Measurements from ENCODE around the gene FRS3. TPM values are rescaled to one million over a fixed set of nuclear protein-coding genes. Genes with fewer than 3 reads are reported as not detected.

The FRS3 gene
- total and polyA plus RNA-seq, 2 experiments from 2014 or later: 1.4 to 8.4 TPM

DNA sequence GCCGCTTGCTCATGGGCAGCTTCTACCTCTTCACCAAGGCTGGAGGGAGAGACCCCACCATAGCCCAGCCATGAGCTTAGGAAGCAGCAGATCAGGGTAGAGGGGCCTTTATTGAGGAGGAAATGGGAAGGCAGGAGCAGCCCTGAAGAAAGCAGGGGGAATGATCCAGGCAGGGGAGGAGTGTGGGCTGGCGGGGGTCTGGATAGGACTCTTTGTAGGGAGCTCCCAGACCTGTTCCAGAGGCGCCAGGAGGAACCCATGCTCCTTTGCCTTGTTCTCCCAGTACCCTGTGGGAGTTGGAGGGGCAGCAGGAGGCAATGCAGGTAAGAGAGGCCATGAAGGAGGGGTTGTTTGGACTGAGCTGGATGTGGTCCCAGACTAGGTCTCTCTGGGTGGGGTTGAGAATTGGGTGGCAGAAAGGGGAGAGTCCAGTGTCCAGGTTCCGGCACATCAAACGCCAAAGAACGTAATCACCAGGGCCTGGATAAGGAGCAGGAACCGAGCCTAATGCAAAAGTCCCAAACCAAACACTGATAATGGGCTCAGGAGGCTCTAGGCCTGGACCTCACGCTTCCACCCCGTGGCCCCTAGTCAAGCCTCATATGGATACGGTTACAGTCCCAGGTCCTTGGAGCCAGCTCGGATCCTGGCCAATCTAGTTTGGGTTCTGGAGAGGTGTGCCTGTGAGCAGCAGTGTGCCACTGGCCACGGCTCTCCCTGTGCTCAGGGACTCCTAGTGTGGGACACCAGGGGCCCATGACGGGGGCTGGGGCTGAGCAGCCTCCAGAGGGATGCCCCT, 20.4 kb downstream of the FRS3 start:
- Histone ChIP-seq H2AFZ (no peak overlapping the region), H3K9me2 (replicated peaks; ENCODE audit: insufficient read depth) (no peaks in the 10 kb centered on the region), H3K27ac (no peak overlapping the region), H3K4me3 (no peak overlapping the region), H3K27me3 (no peaks in the 10 kb centered on the region), H3K4me2 (no peak overlapping the region), H3K79me2 (no peaks in the 10 kb centered on the region), H3K36me3 (replicated peaks; ENCODE audit: insufficient read depth, low read depth) (no peaks in the 10 kb centered on the region), H3K9me3 (ENCODE audit: low read depth) (no peaks in the 10 kb centered on the region), H4K20me1 (ENCODE audit: insufficient read depth, poor library complexity, severe bottlenecking) (no peaks in the 10 kb centered on the region), H3K4me1 (ENCODE audit: insufficient read depth) (no peaks in the 10 kb centered on the region)
- 87% methylated on average over 13 of the region's 13 CpGs for WGBS (ENCODE audit: low lambda C conversion rate, missing lambda C conversion rate)
- TF ChIP-seq, protein P1, sequence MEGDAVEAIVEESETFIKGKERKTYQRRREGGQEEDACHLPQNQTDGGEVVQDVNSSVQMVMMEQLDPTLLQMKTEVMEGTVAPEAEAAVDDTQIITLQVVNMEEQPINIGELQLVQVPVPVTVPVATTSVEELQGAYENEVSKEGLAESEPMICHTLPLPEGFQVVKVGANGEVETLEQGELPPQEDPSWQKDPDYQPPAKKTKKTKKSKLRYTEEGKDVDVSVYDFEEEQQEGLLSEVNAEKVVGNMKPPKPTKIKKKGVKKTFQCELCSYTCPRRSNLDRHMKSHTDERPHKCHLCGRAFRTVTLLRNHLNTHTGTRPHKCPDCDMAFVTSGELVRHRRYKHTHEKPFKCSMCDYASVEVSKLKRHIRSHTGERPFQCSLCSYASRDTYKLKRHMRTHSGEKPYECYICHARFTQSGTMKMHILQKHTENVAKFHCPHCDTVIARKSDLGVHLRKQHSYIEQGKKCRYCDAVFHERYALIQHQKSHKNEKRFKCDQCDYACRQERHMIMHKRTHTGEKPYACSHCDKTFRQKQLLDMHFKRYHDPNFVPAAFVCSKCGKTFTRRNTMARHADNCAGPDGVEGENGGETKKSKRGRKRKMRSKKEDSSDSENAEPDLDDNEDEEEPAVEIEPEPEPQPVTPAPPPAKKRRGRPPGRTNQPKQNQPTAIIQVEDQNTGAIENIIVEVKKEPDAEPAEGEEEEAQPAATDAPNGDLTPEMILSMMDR (IDR thresholded peaks at IDR 0.05; ENCODE audit: poor library complexity): no peak
- no peak for DNase-seq (ENCODE audit: low spot score)

DNA sequence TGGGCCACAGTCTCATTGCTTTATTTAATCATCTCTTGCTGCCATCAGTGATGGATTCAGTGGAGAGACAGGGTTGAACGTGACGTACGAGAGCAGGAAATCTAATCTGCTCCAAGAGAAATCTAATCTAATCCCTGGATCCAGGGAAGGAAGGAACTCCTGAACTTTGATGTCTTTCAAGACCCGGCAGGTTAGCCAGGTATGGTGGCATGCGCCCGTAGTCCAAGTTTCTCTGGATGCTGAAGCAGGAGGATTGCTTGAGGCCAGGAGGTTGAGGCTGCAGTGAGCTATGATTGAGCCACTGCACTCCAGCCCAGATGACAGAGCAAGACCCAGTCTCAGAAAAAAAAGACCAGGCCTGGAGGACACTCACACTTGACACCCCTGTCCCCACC, 21.1 kb downstream of the FRS3 start:
- Histone ChIP-seq H3K4me3 (no peak overlapping the region), H4K20me1 (ENCODE audit: insufficient read depth, poor library complexity, severe bottlenecking) (no peaks in the 10 kb centered on the region), H3K27ac (no peak overlapping the region), H3K27me3 (no peaks in the 10 kb centered on the region), H3K4me1 (ENCODE audit: insufficient read depth) (no peaks in the 10 kb centered on the region), H3K79me2 (no peaks in the 10 kb centered on the region), H3K9me2 (replicated peaks; ENCODE audit: insufficient read depth) (no peaks in the 10 kb centered on the region), H3K4me2 (no peak overlapping the region), H2AFZ (no peak overlapping the region), H3K36me3 (replicated peaks; ENCODE audit: insufficient read depth, low read depth) (no peaks in the 10 kb centered on the region), H3K9me3 (ENCODE audit: low read depth) (no peaks in the 10 kb centered on the region)
- DNase-seq (ENCODE audit: low spot score): no peak
- 86% methylated on average over 6 of the region's 6 CpGs for WGBS (ENCODE audit: low lambda C conversion rate, missing lambda C conversion rate)
- TF ChIP-seq EZH2phosphoT487 (IDR thresholded peaks at IDR 0.05; ENCODE audit: low read depth, severe bottlenecking, unreplicated experiment) (no peak), EZH2 (IDR thresholded peaks at IDR 0.05; ENCODE audit: borderline replicate concordance) (no peak)
- TF ChIP-seq, protein P1 (IDR thresholded peaks at IDR 0.05; ENCODE audit: poor library complexity): no peak

DNA sequence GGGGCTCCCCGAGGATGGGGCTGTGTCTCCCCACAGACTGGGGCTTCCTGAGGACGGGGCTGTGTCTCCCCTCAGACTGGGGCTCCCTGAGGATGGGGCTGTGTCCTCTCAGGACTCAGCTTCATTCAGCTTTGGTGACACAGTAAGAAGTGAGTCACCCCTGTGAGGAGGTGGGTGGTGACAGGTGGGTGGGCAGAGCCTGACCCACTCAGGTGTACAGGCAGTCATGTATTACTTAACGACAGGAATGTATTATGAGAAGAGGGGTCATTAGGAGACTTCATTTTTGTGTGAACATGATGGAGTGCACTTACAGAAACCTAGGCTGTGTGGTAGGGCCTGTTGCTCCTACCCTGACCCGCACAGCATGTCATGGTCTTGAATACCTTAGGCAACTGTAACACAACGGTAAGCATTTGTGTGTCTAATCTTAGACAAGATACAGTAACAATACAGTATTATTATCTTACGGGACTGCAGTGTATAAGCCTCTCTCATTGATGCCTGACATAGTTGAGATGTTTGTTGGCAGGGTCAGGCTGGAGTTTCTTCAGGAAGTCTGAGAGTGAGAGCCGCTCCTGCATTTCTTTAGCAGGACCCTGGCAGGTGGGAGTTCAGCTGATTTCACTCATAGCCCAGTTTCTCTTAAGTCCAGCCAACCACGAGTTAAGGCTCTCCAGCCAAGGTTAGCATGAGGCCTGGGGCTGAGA, 21.6 kb downstream of the FRS3 start:
- WGBS (ENCODE audit: low lambda C conversion rate, missing lambda C conversion rate): 67% methylated on average over 8 of the region's 8 CpGs
- H3K4me1 ChIP-seq (ENCODE audit: insufficient read depth): no peaks in the 10 kb centered on the region
- no peaks in the 10 kb centered on the region for H3K9me2 ChIP-seq (replicated peaks; ENCODE audit: insufficient read depth)
- no peak for DNase-seq (ENCODE audit: low spot score)
- H3K36me3 ChIP-seq (replicated peaks; ENCODE audit: insufficient read depth, low read depth): no peaks in the 10 kb centered on the region
- no peaks in the 10 kb centered on the region for H3K9me3 ChIP-seq (ENCODE audit: low read depth)
- H3K27me3 ChIP-seq: no peaks in the 10 kb centered on the region
- no peak for TF ChIP-seq EZH2phosphoT487 (IDR thresholded peaks at IDR 0.05; ENCODE audit: low read depth, severe bottlenecking, unreplicated experiment)
- TF ChIP-seq, protein P1 (IDR thresholded peaks at IDR 0.05; ENCODE audit: poor library complexity): no peak
- no peak for TF ChIP-seq EZH2 (IDR thresholded peaks at IDR 0.05; ENCODE audit: borderline replicate concordance)
- H3K4me2 ChIP-seq: no peak overlapping the region
- H3K27ac ChIP-seq: no peak overlapping the region
- H2AFZ ChIP-seq: no peak overlapping the region
- H3K4me3 ChIP-seq: no peak overlapping the region
- H4K20me1 ChIP-seq (ENCODE audit: insufficient read depth, poor library complexity, severe bottlenecking): no peaks in the 10 kb centered on the region
- no peaks in the 10 kb centered on the region for H3K79me2 ChIP-seq

All from hepatocyte (in vitro differentiated cells).